Hepatocyte (in vitro differentiated cells): ENCODE results near the gene TMSB4X. TPM values are rescaled to one million over a fixed set of nuclear protein-coding genes. Genes with fewer than 3 reads are reported as not detected.

ENCODE experiments used
- DNase-seq: peaks from one replicate; pipeline ENCODE4 v3.0.0-alpha.2; 2016; ENCODE audit warnings: low spot score
- H2AFZ ChIP-seq: fragments of 200-600 bp; sonication (generic); 2 replicates; pipeline ENCODE4 v1.6.0; 2016; ENCODE audit warnings: antibody characterized with exemption, mild to moderate bottlenecking
- H3K27ac ChIP-seq: fragments of 200-600 bp; sonication (generic); 2 replicates; pipeline ENCODE4 v1.5.1; 2016; ENCODE audit warnings: mild to moderate bottlenecking
- H3K27me3 ChIP-seq: fragments of 200-600 bp; sonication (generic); 2 replicates; pipeline ENCODE4 v1.6.1; 2016
- H3K36me3 ChIP-seq: fragments of 200-600 bp; sonication (generic); replicated peaks from 2 replicates; pipeline ENCODE4 v1.5.1; 2016; ENCODE audit warnings: low read depth; ENCODE audit not compliant: insufficient read depth
- H3K4me1 ChIP-seq: fragments of 200-600 bp; sonication (generic); 2 replicates; pipeline ENCODE4 v1.5.1; 2016; ENCODE audit warnings: mild to moderate bottlenecking, moderate library complexity; ENCODE audit not compliant: insufficient read depth
- H3K4me2 ChIP-seq: fragments of 200-600 bp; sonication (generic); 2 replicates; pipeline ENCODE4 v1.6.0; 2016
- H3K4me3 ChIP-seq: fragments of 200-600 bp; sonication (generic); 2 replicates; pipeline ENCODE4 v1.5.1; 2016; ENCODE audit warnings: mild to moderate bottlenecking
- H3K79me2 ChIP-seq: fragments of 200-600 bp; sonication (generic); 2 replicates; pipeline ENCODE4 v1.6.0; 2017; ENCODE audit warnings: mild to moderate bottlenecking
- H3K9me2 ChIP-seq: fragments of 200-600 bp; sonication (generic); replicated peaks from 2 replicates; pipeline ENCODE4 v1.6.0; 2017; ENCODE audit warnings: mild to moderate bottlenecking; ENCODE audit not compliant: insufficient read depth
- H3K9me3 ChIP-seq: fragments of 200-600 bp; sonication (generic); 2 replicates; pipeline ENCODE4 v1.5.1; 2016; ENCODE audit warnings: low read depth, mild to moderate bottlenecking
- H4K20me1 ChIP-seq: fragments of 200-600 bp; sonication (generic); 2 replicates; pipeline ENCODE4 v1.6.0; 2016; ENCODE audit warnings: mild to moderate bottlenecking; ENCODE audit not compliant: insufficient read depth, poor library complexity, severe bottlenecking
- CTCF ChIP-seq: fragments of 200-600 bp; sonication (generic); IDR thresholded peaks from 2 replicates; pipeline ENCODE4 v1.5.1; 2016; ENCODE audit warnings: antibody characterized with exemption, mild to moderate bottlenecking; ENCODE audit not compliant: poor library complexity
- EZH2 ChIP-seq: fragments of 200-600 bp; sonication (generic); IDR thresholded peaks from 2 replicates; pipeline ENCODE4 v1.6.1; 2016; ENCODE audit warnings: antibody characterized with exemption, mild to moderate bottlenecking, borderline replicate concordance
- EZH2phosphoT487 ChIP-seq: fragments of 200-600 bp; sonication (generic); IDR thresholded peaks from one replicate; pipeline ENCODE4 v1.6.1; 2018; ENCODE audit warnings: antibody characterized with exemption, mild to moderate bottlenecking, low read depth, moderate library complexity; ENCODE audit not compliant: unreplicated experiment, severe bottlenecking
- WGBS: methylation state at CpG from one replicate; pipeline ENCODE4 v1.1.6; 2016; ENCODE audit warnings: low lambda C conversion rate; ENCODE audit errors: missing lambda C conversion rate; 5-methylcytosine and 5-hydroxymethylcytosine counted together
- polyA plus RNA-seq: library from polyadenylated mRNA; unstranded; fragments of >200 nt; fragmentation: Nextera tagmentation; extraction: Ambion mirVana; gene quantifications from 2 replicates; pipeline ENCODE4 v1.2.1, GENCODE V29; 2016
- total RNA-seq: library from RNA; depleted of rRNA; stranded (reverse); fragments of >200 nt; gene quantifications from 2 replicates; pipeline ENCODE4 v1.2.3, GENCODE V29; 2014

Gene TMSB4X
- total and polyA plus RNA-seq, 2 experiments from 2014 or later: 6,141 to 9,038 TPM

- 63% methylated on average over 20 of the region's 20 CpGs for WGBS
- TF ChIP-seq EZH2: no peak
- TF ChIP-seq EZH2phosphoT487: no peak
- TF ChIP-seq CTCF: no peak
- no peaks in the 10 kb centered on the region for H3K9me3 ChIP-seq
- H2AFZ ChIP-seq: peak overlapping the region; percentile 58
- peak overlapping the region; percentile 21 for H3K4me2 ChIP-seq
- no peaks in the 10 kb centered on the region for H3K36me3 ChIP-seq
- no peaks in the 10 kb centered on the region for H3K9me2 ChIP-seq
- H3K27me3 ChIP-seq: no peaks in the 10 kb centered on the region
- H3K4me3 ChIP-seq: no peak overlapping the region
- H3K4me1 ChIP-seq: peaks cover 20% of the 10 kb centered on the region
- H4K20me1 ChIP-seq: no peaks in the 10 kb centered on the region
- H3K79me2 ChIP-seq: no peaks in the 10 kb centered on the region
- DNase-seq: peak; percentile 60
- peak overlapping the region; percentile 79 for H3K27ac ChIP-seq
These were observed 18.8 kb upstream of the TMSB4X start for GRCh38 chrX:12955882-12956703.

GRCh38 chrX:12956704-12957534, 18.0 kb upstream of the TMSB4X start:
- Histone ChIP-seq H3K4me2 (peak overlapping the region; percentile 21), H3K4me1 (peaks cover 20% of the 10 kb centered on the region), H4K20me1 (no peaks in the 10 kb centered on the region), H3K36me3 (no peaks in the 10 kb centered on the region), H3K27ac (peak overlapping the region; percentile 79), H3K4me3 (no peak overlapping the region), H3K79me2 (no peaks in the 10 kb centered on the region), H3K9me2 (no peaks in the 10 kb centered on the region), H3K27me3 (no peaks in the 10 kb centered on the region), H3K9me3 (no peaks in the 10 kb centered on the region), H2AFZ (peak overlapping the region; percentile 58)
- TF ChIP-seq EZH2 (no peak), CTCF (no peak), EZH2phosphoT487 (no peak)
- 56% methylated on average over 8 of the region's 8 CpGs for WGBS
- DNase-seq: peak; percentile 45

DNA sequence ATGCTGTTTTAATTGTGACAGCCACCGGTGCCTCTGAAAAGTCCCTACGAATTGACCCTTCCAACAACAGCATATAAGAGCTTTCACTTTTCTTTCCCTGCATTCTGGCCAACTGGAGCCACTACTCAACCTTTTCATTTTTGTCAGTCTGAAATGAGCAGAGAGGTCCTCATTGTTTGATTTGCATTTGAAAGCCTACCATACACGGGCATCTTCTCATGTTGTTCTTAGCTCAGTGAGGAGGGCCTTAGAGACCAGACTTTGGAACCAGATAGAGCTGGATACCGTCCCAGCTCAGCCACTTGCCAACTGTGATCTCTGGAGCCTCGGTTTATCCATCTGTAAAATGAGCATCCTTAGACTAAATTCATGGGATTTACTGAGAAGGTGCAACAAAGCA, 16.9 kb upstream of the TMSB4X start:
- H3K27ac ChIP-seq: no peak overlapping the region
- WGBS: 94% methylated on average over 5 of the region's 5 CpGs

More for the DNA sequence above, 16.9 kb upstream of the TMSB4X start:
- no peaks in the 10 kb centered on the region for H3K9me3 ChIP-seq
- H3K4me3 ChIP-seq: no peak overlapping the region
- H3K79me2 ChIP-seq: no peaks in the 10 kb centered on the region
- no peak overlapping the region for H3K4me2 ChIP-seq
- TF ChIP-seq CTCF: no peak
- no peak for TF ChIP-seq EZH2phosphoT487
- TF ChIP-seq EZH2: no peak
- H3K9me2 ChIP-seq: no peaks in the 10 kb centered on the region
- no peaks in the 10 kb centered on the region for H4K20me1 ChIP-seq
- DNase-seq: no peak
- no peak overlapping the region for H2AFZ ChIP-seq
- peaks cover 20% of the 10 kb centered on the region for H3K4me1 ChIP-seq
- H3K27me3 ChIP-seq: no peaks in the 10 kb centered on the region
- no peaks in the 10 kb centered on the region for H3K36me3 ChIP-seq
